A549 treated with ZK216348 at 1 μM for 4 hours (cell line): ENCODE measurements around the gene IMPDH2. TPM values are rescaled to one million over a fixed set of nuclear protein-coding genes. Genes with fewer than 3 reads are reported as not detected.

Experiments used
- total RNA-seq: library from RNA; stranded (reverse); fragments of 200-300 nt; extraction: Qiagen RNA extraction; gene quantifications from 5 replicates; pipeline ENCODE4 v1.2.3, GENCODE V29; 2022; ENCODE audit warnings: low read depth

Gene IMPDH2
- total RNA-seq, result 145 to 163 TPM (median 162 TPM) in 5 replicates

DNA sequence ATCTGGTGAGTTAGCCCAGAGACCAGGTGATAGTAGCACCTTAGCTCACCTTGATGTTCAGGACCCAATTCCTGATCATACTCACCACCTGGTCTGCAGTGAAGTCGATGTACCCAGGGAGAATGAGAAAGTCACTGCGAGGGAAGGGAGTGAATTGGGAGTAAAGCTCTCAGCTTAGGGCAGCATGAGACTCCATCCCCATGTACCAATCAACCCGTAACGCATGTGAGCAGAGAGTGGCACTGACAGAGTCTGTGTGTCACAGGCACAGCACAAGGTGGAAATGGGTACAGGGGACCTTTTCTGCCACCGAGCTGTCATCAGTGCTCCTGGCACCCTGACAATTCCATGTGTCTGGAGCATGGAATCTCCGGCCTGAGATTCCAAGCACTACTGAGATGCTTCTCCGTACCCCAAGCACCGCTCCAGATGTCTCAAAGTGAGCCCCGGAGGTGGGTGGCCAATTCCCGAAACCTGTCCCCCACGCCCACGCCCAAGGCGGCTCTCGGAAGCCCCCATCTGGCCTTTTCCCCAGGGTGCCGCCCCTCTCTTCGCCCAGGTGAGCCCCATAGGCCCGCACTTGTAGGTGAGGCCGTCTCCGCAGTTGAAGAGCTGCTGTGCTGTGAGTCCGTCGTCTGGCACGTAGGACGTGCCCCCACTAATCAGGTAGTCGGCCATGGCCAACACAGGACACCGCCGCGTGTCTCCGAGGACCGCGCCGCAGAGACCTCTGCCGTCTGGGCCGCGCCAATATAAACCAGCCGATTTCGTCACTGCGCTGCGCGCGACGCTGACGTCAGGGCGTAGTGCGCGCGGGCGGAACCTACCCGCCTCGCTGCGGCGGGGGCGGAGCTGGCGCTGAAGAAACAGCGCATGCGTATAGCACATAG lies at the start of gene IMPDH2:
Gene IMPDH2 (minus strand): TSS at position 726 of the 890 bp plus-strand sequence. CDS start 48 bp downstream, at position 678.

GRCh38 chr3:49021813-49022687 lies 7.1 kb downstream of the IMPDH2 start, which contains the start of gene NDUFAF3:
NDUFAF3 (plus strand) TSS chr3:49022121; CDS start chr3:49022145, 24 bp downstream.

DNA sequence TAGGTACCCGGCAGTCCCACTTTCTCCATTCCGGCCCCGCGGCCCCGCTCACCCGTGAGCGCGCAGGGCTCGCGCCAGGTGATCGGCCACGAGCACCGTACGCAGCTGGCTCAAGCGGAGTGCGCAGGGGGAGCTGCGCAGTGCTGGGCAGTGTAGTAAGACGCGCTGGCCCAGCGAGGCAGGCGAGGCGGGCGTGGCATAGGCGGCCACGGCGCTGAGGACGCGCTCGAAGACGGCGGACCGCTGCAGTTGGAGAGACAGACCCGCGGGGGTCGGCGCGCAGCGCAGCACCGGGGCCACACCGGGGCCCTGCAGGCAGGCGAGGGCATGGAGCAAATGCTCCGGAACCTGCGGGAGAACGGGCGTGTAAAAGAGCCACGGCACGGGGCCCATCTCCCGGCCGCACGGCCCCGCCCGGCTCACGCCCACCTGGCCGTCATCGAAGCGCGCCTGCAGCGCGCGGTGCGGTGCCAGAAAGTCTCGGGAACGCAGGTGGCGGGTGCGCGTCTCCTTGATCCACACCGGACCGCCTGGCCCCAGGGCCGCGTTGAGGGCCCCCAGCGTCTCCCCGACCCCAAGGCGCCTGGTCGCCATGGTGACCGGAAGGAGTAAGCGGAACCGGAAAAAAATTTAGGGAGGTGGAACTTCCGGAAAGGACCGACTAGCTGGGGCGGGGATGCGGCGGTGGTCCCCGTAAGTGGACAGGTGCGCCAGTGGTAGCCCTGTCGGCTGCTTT lies 11.1 kb downstream of the IMPDH2 start, which contains the start of gene DALRD3:
Gene DALRD3 (minus strand): TSS at position 610 of the 736 bp plus-strand sequence. CDS start 16 bp downstream, at position 594.

GRCh38 chr3:49007068-49007770 lies 22.0 kb downstream of the IMPDH2 start, which contains the start of gene WDR6:
WDR6 (plus strand) TSS chr3:49007391; CDS start chr3:49007432, 41 bp downstream.

DNA sequence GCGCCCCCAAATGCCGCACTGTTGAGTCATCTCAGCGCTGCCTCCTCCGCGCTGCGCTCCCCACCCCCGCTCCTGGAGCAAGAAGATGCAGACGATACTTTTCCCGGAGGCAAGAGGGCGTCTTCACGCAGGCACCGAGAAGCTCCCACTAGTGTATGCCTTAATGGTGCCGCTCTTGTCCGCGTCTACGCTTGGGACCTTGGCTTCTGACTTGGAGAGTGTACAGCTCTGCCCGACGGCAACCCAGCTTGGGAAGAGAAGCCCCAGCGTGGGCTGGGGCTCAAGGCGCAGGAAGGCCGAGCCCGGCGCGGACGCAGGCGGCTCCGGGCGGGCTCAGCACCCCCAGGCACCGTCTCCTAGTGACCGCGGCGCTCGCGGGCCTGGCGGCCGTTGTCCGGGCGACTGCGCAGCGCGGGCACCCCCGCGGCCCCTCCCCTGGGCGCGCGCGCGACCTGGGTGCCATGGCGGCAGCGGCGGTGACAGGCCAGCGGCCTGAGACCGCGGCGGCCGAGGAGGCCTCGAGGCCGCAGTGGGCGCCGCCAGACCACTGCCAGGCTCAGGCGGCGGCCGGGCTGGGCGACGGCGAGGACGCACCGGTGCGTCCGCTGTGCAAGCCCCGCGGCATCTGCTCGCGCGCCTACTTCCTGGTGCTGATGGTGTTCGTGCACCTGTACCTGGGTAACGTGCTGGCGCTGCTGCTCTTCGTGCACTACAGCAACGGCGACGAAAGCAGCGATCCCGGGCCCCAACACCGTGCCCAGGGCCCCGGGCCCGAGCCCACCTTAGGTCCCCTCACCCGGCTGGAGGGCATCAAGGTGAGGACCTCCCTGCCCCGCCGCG lies 39.2 kb downstream of the IMPDH2 start, which contains the start of gene P4HTM:
Gene P4HTM (plus strand): TSS at position 446 of the 840 bp plus-strand sequence. CDS start 16 bp downstream, at position 462.

Other genes with a start within 250 kb of the IMPDH2 start
- 13.8 to 22.2 TPM (median 18.4 TPM) in 5 replicates for gene PRKAR2A, start 181.5 kb downstream of the IMPDH2 start, total RNA-seq
- 10.2 to 13.8 TPM (median 11.1 TPM) in 5 replicates for gene SLC25A20, start 130.5 kb downstream of the IMPDH2 start, total RNA-seq
- gene ARIH2, start 110.6 kb downstream of the IMPDH2 start, total RNA-seq, result 55.3 to 61.3 TPM (median 60.6 TPM) in 5 replicates
- 11.1 to 19.3 TPM (median 18.2 TPM) in 5 replicates for gene P4HTM, start 39.2 kb downstream of the IMPDH2 start, total RNA-seq
- 40.8 to 84.0 TPM (median 75.5 TPM) in 5 replicates for gene WDR6, start 22.0 kb downstream of the IMPDH2 start, total RNA-seq
- 16.2 to 27.1 TPM (median 25.0 TPM) in 5 replicates for gene DALRD3, start 10.8 kb downstream of the IMPDH2 start, total RNA-seq
- gene NDUFAF3, start 7.3 kb downstream of the IMPDH2 start, total RNA-seq, result 53.5 to 87.8 TPM (median 85.8 TPM) in 5 replicates
- 36.0 to 45.8 TPM (median 40.4 TPM) in 5 replicates for gene QRICH1, start 64.7 kb upstream of the IMPDH2 start, total RNA-seq
- 106 to 180 TPM (median 147 TPM) in 5 replicates for gene QARS1, start 75.4 kb upstream of the IMPDH2 start, total RNA-seq
- 10.8 to 25.5 TPM (median 24.1 TPM) in 5 replicates for gene USP19, start 91.4 kb upstream of the IMPDH2 start, total RNA-seq
- 60.1 to 124 TPM (median 114 TPM) in 5 replicates for gene LAMB2, start 103.7 kb upstream of the IMPDH2 start, total RNA-seq
- 11.2 to 15.5 TPM (median 13.2 TPM) in 5 replicates for gene CCDC71, start 136.9 kb upstream of the IMPDH2 start, total RNA-seq
- 4.4 to 6.3 TPM (median 5.8 TPM) in 5 replicates for gene KLHDC8B, start 142.2 kb upstream of the IMPDH2 start, total RNA-seq
- gene C3orf62, start 247.8 kb upstream of the IMPDH2 start, total RNA-seq, result 1.7 to 2.6 TPM (median 2.0 TPM) in 5 replicates